Measurements from ENCODE around the gene CDH15. TPM values are rescaled to one million over a fixed set of nuclear protein-coding genes. Genes with fewer than 3 reads are reported as not detected.
A peak's percentile ranks its signal among the peaks of the same experiment; 100 is the strongest.

CDH15 gene
- total and polyA plus RNA-seq, 8 donors = 0.09 to 2.5 (median 1.4) TPM; not detected in 2

DNA sequence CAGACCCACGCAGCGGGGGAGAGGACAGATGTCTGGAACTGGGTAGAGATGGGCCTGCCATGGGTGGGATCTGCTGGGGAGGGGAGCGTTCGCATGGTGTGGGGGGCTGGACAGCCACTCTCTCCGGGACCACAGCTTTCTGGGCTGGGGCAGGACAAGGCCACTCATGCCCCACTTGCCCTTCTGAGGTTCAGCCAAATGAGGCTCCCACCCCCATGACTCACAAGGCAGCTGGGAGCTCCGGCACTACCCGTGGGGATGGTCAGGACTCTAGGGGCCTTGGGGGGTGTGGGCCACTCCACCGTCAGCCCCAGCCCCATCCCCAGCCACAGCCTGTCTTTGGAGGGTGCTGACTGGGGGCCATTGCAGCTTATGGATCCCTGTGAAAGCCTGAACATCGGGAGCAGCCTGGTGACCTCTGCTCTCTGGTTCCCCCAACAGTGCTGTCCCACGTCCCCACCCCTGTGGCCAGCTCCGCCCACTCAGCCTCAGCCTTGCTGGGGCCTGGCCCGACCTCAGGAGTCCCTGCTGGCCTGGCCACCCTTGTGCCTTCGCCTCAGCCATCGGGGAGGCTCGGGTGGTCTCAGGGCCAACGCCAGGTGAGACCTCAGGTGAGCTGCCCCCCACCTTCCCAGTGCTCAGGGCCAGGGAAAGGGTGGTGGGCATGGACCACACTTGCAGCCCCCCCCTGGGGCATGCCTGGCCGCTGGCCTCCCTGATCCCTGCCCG, 4.7 kb upstream of the CDH15 start:
- Histone ChIP-seq H3K36me3 (no peaks in the 10 kb centered on the region), H3K27ac (no peak overlapping the region), H3K4me3 (no peak overlapping the region), H3K9me3 (no peaks in the 10 kb centered on the region), H3K27me3 (peaks cover 0 to 5% (median under 1%) of the 10 kb centered on the region in 4 donors), H3K4me1 (peaks cover 0 to 7% (median 4%) of the 10 kb centered on the region in 3 donors)
- DNase-seq = peak in 2 of 6 donors; percentile 30 to 61
- intact Hi-C loops (cut with DNase I) = loop anchor here in 1 of 3 donors (10.0 kb wide), 1 partner anchor 432 kb away; no protein-coding TSS in a partner anchor
- FAIRE-seq = no peak
- no peak for ATAC-seq
- WGBS, 2 donors = 42 to 46% methylated on average over 18 of the region's 18 CpGs
- TF ChIP-seq, protein P1, sequence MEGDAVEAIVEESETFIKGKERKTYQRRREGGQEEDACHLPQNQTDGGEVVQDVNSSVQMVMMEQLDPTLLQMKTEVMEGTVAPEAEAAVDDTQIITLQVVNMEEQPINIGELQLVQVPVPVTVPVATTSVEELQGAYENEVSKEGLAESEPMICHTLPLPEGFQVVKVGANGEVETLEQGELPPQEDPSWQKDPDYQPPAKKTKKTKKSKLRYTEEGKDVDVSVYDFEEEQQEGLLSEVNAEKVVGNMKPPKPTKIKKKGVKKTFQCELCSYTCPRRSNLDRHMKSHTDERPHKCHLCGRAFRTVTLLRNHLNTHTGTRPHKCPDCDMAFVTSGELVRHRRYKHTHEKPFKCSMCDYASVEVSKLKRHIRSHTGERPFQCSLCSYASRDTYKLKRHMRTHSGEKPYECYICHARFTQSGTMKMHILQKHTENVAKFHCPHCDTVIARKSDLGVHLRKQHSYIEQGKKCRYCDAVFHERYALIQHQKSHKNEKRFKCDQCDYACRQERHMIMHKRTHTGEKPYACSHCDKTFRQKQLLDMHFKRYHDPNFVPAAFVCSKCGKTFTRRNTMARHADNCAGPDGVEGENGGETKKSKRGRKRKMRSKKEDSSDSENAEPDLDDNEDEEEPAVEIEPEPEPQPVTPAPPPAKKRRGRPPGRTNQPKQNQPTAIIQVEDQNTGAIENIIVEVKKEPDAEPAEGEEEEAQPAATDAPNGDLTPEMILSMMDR (IDR thresholded peaks at IDR 0.05) = no peak

DNA sequence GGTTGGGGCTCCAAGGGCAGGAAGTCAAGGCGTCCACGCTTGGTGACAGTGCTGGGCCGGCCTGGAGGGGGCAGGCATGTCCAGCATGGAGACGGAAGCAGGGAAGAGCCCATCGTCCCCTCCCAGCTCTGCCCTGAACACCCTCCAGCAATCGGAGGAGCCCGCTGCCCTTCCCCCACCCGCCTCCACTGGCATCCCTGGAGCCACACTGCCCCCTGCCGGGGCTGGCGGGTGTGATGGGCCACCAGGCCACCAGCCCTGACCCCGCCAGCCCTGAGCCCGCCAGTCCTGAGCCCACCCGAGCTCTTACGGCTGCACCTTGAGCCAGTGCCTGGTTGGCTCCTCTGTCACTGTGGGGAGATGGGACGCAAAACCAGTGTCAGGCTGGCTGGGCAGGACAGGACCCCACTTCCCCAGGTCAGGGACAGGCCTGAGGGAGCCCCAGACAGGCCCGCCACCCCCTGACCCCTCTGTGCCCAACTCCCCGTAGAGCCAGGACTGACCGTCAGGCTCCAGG, 4.1 kb upstream of the CDH15 start:
- intact Hi-C loops (cut with DNase I) = loop anchor here in 1 of 3 donors (10.0 kb wide), 1 partner anchor 433 kb away; no protein-coding TSS in a partner anchor
- no peak for FAIRE-seq

DNA sequence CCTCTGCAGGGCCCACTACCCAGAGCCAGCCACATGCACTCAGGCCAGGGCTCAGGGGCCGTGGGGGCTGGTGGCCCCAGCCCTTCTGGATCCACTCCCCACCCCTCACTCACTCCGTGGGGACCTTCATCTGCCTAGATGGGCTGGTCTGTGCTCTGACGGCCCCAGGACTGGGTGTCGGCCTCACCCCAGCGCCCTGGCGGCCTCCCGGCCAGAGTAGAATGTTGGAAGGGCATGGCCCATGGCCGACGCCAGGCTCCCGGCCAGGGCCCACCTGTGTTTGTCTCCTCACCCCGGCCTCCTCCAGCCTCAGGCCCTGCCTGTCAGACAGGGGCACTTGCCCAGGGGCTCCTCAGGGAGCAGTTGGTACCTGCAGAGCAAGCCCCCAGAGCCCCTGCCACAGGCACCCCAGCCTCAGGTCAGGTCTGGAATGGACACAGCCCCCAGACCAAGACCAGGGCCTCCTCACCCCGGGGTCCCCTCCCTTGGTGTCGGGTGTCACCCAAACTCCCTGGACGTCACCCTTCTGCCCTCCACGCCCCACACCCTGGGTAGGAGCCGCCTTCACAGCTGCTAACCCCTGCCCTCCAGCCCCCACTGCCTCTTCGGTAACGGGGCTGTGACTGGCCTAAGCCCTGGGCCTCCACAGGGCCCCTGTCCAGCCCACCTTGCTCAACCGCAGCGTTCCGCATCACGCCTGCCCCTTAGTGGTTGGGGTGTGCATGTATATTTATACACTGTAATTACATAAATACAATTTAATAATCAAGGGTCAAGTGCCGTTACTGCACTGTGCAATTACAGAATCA, 3.0 kb upstream of the CDH15 start:
- Histone ChIP-seq H3K27ac (no peak overlapping the region), H3K4me1 (peaks cover 0 to 7% (median 4%) of the 10 kb centered on the region in 3 donors), H3K36me3 (no peaks in the 10 kb centered on the region), H3K4me3 (no peak overlapping the region), H3K9me3 (no peaks in the 10 kb centered on the region), H3K27me3 (peaks cover 0 to 5% (median 0%) of the 10 kb centered on the region in 4 donors)
- FAIRE-seq (no peak), ATAC-seq (no peak), DNase-seq (peak in 3 of 6 donors; percentile 40 to 78 (median 61))
- 39 to 47% methylated on average over 23 of the region's 23 CpGs for WGBS, 2 donors
- intact Hi-C loops (cut with DNase I) = loop anchor here in 1 of 3 donors (10.0 kb wide), 1 partner anchor 434 kb away; no protein-coding TSS in a partner anchor
- TF ChIP-seq, protein P1 (IDR thresholded peaks at IDR 0.05) = no peak

More for the DNA sequence above, 4.1 kb upstream of the CDH15 start:
- no peaks in the 10 kb centered on the region for H3K36me3 ChIP-seq
- no peak overlapping the region for H3K27ac ChIP-seq
- DNase-seq = peak; percentile 68 to 97 (median 87)
- 9% methylated on average over 18 of the region's 18 CpGs for WGBS, 2 donors
- H3K9me3 ChIP-seq = no peaks in the 10 kb centered on the region
- peaks cover 0 to 5% (median 0%) of the 10 kb centered on the region in 4 donors for H3K27me3 ChIP-seq
- TF ChIP-seq, protein P1 (IDR thresholded peaks at IDR 0.05) = peak; percentile 73 to 76 (median 76)
- no peak overlapping the region for H3K4me3 ChIP-seq
- ATAC-seq = peak; percentile 28 to 73 (median 64)
- H3K4me1 ChIP-seq = peaks cover 0 to 7% (median 4%) of the 10 kb centered on the region in 3 donors

DNA sequence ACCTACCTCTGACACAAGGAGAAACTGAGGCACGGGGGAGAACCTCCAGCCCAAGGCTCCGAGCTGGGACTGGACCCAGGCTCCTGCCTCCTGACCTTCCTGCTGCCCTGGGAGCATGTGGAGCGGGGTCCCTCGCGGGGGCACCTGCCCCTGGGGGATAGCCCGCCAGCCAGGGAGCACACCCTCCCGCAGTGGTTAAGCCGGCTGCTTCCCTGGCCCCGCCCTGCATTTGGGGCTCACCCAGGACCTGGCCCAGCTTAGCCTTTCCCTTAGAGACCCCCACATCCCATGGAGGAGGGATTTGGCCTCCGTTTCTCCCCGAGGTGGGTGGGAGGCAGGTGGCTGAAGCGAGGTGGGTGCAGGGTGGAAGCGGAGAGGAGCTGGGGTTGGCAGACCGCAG, 1.8 kb upstream of the CDH15 start:
- Histone ChIP-seq H3K4me1 (peaks cover 0 to 7% (median 4%) of the 10 kb centered on the region in 3 donors), H3K4me3 (no peak overlapping the region), H3K36me3 (no peaks in the 10 kb centered on the region), H3K27ac (no peak overlapping the region), H3K27me3 (peaks cover 0 to 5% (median 0%) of the 10 kb centered on the region in 4 donors), H3K9me3 (no peaks in the 10 kb centered on the region)
- FAIRE-seq (no peak), DNase-seq (peak in 3 of 6 donors; percentile 39 to 82 (median 52)), ATAC-seq (no peak)
- intact Hi-C loops (cut with DNase I) = loop anchor here in 2 of 3 donors (10.0 kb wide), 2 partner anchors 355 to 435 kb away; partner anchors contain the start of gene APRT (in 1 of the 2)
- WGBS, 2 donors = 66 to 77% methylated on average over 12 to 14 of the region's 14 CpGs
- TF ChIP-seq, protein P1 (IDR thresholded peaks at IDR 0.05) = no peak
